OCI-LY1 (cell line): ENCODE results near the gene GNG12.

Experiments
- EZH2 ChIP-seq: fragments of 200-600 bp; sonication (generic), shearing (Covaris generic); IDR thresholded peaks from 2 replicates; pipeline ENCODE4 v1.8.0; 2017; ENCODE audit warnings: borderline replicate concordance, mixed run types, mild to moderate bottlenecking, antibody characterized with exemption, low read length, moderate library complexity, mixed read lengths
- TF ChIP-seq, protein P1 (sequence below): fragments of 200-600 bp; sonication (generic), shearing (Covaris generic); IDR thresholded peaks from 2 replicates; pipeline ENCODE4 v1.5.1; 2017; ENCODE audit warnings: mild to moderate bottlenecking, antibody characterized with exemption, low read length, moderate library complexity, mixed read lengths

DNA sequence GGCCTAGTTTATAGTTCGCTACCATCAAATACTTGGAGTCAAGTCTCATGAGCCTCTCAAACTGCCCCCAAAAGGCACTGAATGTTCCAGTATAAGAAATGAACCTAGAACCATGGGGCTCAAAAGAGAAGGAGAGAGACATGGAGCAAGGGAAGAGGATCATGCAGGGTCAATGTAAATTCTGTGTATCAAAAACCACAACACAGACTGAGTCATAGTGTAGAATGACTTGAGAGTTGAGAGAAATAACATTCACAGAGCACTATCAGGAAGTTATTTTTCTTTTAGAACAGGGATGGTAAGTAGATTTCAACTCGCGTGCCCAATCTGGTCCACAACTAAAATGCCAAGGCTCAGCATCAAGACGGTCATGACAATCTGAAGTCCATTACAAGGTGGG lies 59.8 kb downstream of the GNG12 start:
- TF ChIP-seq, protein P1, sequence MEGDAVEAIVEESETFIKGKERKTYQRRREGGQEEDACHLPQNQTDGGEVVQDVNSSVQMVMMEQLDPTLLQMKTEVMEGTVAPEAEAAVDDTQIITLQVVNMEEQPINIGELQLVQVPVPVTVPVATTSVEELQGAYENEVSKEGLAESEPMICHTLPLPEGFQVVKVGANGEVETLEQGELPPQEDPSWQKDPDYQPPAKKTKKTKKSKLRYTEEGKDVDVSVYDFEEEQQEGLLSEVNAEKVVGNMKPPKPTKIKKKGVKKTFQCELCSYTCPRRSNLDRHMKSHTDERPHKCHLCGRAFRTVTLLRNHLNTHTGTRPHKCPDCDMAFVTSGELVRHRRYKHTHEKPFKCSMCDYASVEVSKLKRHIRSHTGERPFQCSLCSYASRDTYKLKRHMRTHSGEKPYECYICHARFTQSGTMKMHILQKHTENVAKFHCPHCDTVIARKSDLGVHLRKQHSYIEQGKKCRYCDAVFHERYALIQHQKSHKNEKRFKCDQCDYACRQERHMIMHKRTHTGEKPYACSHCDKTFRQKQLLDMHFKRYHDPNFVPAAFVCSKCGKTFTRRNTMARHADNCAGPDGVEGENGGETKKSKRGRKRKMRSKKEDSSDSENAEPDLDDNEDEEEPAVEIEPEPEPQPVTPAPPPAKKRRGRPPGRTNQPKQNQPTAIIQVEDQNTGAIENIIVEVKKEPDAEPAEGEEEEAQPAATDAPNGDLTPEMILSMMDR = no peak
- no peak for TF ChIP-seq EZH2
